ENCODE measurements around the gene RARB. TPM values are rescaled to one million over a fixed set of nuclear protein-coding genes. Genes with fewer than 3 reads are reported as not detected.

RARB gene
- polyA plus RNA-seq, 1 donor from 2014 or later, result 13.2 TPM

GRCh38 chr3:25586553-25586952, 158.5 kb downstream of the RARB start:
- Histone ChIP-seq H2AFZ (ENCODE audit: low read depth, low read length) (no peak overlapping the region), H3K9me2 (ENCODE audit: insufficient read depth, low read length) (no peaks in the 10 kb centered on the region), H3K9me3 (ENCODE audit: low read length) (no peaks in the 10 kb centered on the region), H3K4me3 (ENCODE audit: low read length) (no peak overlapping the region), H3F3A (ENCODE audit: insufficient read depth, low read length, poor library complexity, severe bottlenecking) (no peaks in the 10 kb centered on the region), H3K9ac (ENCODE audit: low read length) (no peak overlapping the region), H4K20me1 (ENCODE audit: insufficient read depth) (no peaks in the 10 kb centered on the region), H3K79me2 (replicated peaks; ENCODE audit: insufficient read depth, low read length) (no peaks in the 10 kb centered on the region), H3K4me2 (ENCODE audit: low read length) (no peak overlapping the region), H3K27ac (ENCODE audit: low read length) (no peak overlapping the region), H3K27me3 (ENCODE audit: insufficient read depth, low read depth, low read length) (no peaks in the 10 kb centered on the region), H3K36me3 (ENCODE audit: insufficient read depth, low read length) (no peaks in the 10 kb centered on the region)
- TF ChIP-seq POLR2AphosphoS5 (IDR thresholded peaks at IDR 0.05) (no peak), TAF1 (IDR thresholded peaks at IDR 0.05; ENCODE audit: low read depth) (no peak), REST (IDR thresholded peaks at IDR 0.05; ENCODE audit: borderline replicate concordance) (no peak), CTCF (IDR thresholded peaks at IDR 0.05; ENCODE audit: poor library complexity, severe bottlenecking) (no peak), EZH2 (IDR thresholded peaks at IDR 0.05; ENCODE audit: borderline replicate concordance, insufficient read depth, low read length, poor library complexity, severe bottlenecking) (no peak)

DNA sequence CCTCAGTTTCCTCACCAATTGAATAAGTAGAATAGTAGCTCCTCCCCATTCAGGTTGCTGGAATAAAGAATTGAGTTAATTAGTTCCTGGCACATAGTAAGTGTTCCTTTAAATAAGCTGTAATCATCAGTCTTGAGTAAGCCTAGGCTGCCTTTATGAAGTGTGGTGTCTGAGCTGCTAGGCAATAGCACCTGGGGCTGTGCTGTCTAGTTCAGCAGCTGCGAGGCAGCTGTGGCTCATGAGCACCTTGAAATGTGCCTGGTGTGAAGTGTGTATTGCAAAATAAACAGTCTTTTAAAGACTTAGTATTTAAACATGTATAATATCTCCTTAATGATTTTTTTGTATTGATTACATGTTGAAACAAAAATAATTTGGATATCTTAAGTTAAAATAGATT, 159.0 kb downstream of the RARB start:
- Histone ChIP-seq H3K36me3 (ENCODE audit: insufficient read depth, low read length) (no peaks in the 10 kb centered on the region), H3K9me2 (ENCODE audit: insufficient read depth, low read length) (no peaks in the 10 kb centered on the region), H3K27me3 (ENCODE audit: insufficient read depth, low read depth, low read length) (no peaks in the 10 kb centered on the region), H3K9ac (ENCODE audit: low read length) (no peak overlapping the region), H3K4me2 (ENCODE audit: low read length) (no peak overlapping the region), H3K4me3 (ENCODE audit: low read length) (no peak overlapping the region), H3F3A (ENCODE audit: insufficient read depth, low read length, poor library complexity, severe bottlenecking) (no peaks in the 10 kb centered on the region), H2AFZ (ENCODE audit: low read depth, low read length) (no peak overlapping the region), H3K9me3 (ENCODE audit: low read length) (no peaks in the 10 kb centered on the region), H3K79me2 (replicated peaks; ENCODE audit: insufficient read depth, low read length) (no peaks in the 10 kb centered on the region), H3K27ac (ENCODE audit: low read length) (no peak overlapping the region), H4K20me1 (ENCODE audit: insufficient read depth) (no peaks in the 10 kb centered on the region)
- TF ChIP-seq MXI1 (conservative IDR thresholded peaks at IDR 0.05; ENCODE audit: poor library complexity, severe bottlenecking), result no peak
- TF ChIP-seq REST (IDR thresholded peaks at IDR 0.05; ENCODE audit: borderline replicate concordance), result no peak
- TF ChIP-seq CTCF (IDR thresholded peaks at IDR 0.05; ENCODE audit: poor library complexity, severe bottlenecking), result no peak
- no peak for TF ChIP-seq TAF1 (IDR thresholded peaks at IDR 0.05; ENCODE audit: low read depth)
- TF ChIP-seq EP300 (conservative IDR thresholded peaks at IDR 0.05; ENCODE audit: poor library complexity, severe bottlenecking), result no peak
- TF ChIP-seq EZH2 (IDR thresholded peaks at IDR 0.05; ENCODE audit: borderline replicate concordance, insufficient read depth, low read length, poor library complexity, severe bottlenecking), result no peak
- no peak for TF ChIP-seq RAD21 (conservative IDR thresholded peaks at IDR 0.05)
- no peak for TF ChIP-seq SMC3 (conservative IDR thresholded peaks at IDR 0.05; ENCODE audit: poor library complexity)
- TF ChIP-seq POLR2AphosphoS5 (IDR thresholded peaks at IDR 0.05), result no peak

Data from neural cell (in vitro differentiated cells).